GM21576 (cell line): Measurements from ENCODE around the gene ANKRD34A.

Source experiments
- ATAC-seq: cut with Tn5 transposase; IDR thresholded peaks from one replicate; pipeline ENCODE4 v1.9.1; 2021; ENCODE audit warnings: mild to moderate bottlenecking, moderate library complexity; ENCODE audit not compliant: unreplicated experiment

The ANKRD34A gene

DNA sequence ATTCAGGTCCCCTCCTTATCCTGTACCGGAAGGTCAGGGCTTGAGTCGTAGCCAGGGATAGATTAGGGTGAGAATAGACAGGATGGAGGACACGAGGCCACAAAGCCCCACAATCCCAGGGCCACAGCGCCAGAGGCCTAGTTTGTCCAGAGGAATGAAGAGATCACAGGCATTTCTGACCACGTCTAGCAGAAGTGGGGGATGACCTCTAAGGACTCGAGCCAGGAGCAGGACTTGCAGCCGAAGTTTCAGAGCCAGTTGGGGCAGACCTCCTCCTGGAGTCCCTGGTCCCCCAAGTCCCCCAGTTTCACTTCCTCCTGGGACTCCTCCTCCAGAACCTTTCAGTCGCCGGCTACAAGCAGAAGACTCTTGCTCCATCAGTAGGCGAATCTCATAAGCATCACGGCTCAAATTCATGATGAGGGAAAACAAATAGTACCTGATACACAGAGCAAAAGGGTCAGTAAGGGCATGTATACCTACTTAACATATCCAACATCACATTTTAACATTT is 52.2 kb downstream of the ANKRD34A start:
- no peak for ATAC-seq
